BJ (cell line): ENCODE results near the gene COBLL1. TPM values are rescaled to one million over a fixed set of nuclear protein-coding genes. Genes with fewer than 3 reads are reported as not detected.
"Not testable (repeated sequence)": the region's sequence is repeated elsewhere in the genome, so short reads cannot be mapped to it uniquely, and the experiment has no call there.

Source experiments
- CTCF ChIA-PET: fragments of 350-600 bp; formaldehyde crosslinking; extraction: SDS; loops from one replicate; lab custom pipeline; 2021; ENCODE audit warnings: antibody characterized with exemption, inconsistent platforms; lab: Yijun Ruan, JAX
- POLR2A ChIA-PET: fragments of 300-600 bp; sonication (Branson Sonifier 250); formaldehyde crosslinking; extraction: SDS; loops from one replicate; lab custom pipeline; 2021; ENCODE audit warnings: antibody characterized with exemption; lab: Charles Lee
- DNase-seq: peaks from one replicate; pipeline ENCODE4 v3.0.0-alpha.2; 2011; ENCODE audit warnings: low read depth
- H3K27me3 ChIP-seq: 2 replicates; pipeline ENCODE4 v1.6.0; 2011; ENCODE audit warnings: low read length; ENCODE audit not compliant: control insufficient read depth, insufficient read depth
- H3K36me3 ChIP-seq: 2 replicates; pipeline ENCODE4 v1.5.1; 2011; ENCODE audit warnings: low read length; ENCODE audit not compliant: control insufficient read depth, insufficient read depth
- H3K4me3 ChIP-seq: 2 replicates; pipeline ENCODE4 v1.5.1; 2011; ENCODE audit warnings: low read depth, mild to moderate bottlenecking, control low read depth, low read length
- CTCF ChIP-seq: IDR thresholded peaks from 2 replicates; pipeline ENCODE4 v1.5.1; 2011; ENCODE audit warnings: low read depth, mild to moderate bottlenecking, control low read depth, inconsistent platforms, low read length, moderate library complexity; ENCODE audit not compliant: insufficient read depth
- polyA plus RNA-seq: library from polyadenylated mRNA; depleted of rRNA; stranded (reverse); fragments of >200 nt; gene quantifications from 2 replicates; pipeline ENCODE4 v1.2.3, GENCODE V29; 2011

Gene COBLL1
- polyA plus RNA-seq, 1 experiment: 34.2 TPM

GRCh38 chr2:164868563-164869419 lies 27.2 kb upstream of the COBLL1 start:
- ChIA-PET POLR2A (interaction anchor here (0.6 kb wide), 1 partner anchor 27 kb away, joined by 3 read pairs; no protein-coding TSS in a partner anchor), CTCF (interaction anchor here (1.4 to 1.5 kb wide), 2 partner anchors 9 to 13 kb away, joined by 3 to 5 read pairs; no protein-coding TSS in a partner anchor)
- no peaks in the 10 kb centered on the region for H3K36me3 ChIP-seq
- H3K4me3 ChIP-seq: no peak overlapping the region
- DNase-seq: no peak
- no peak for TF ChIP-seq CTCF
- H3K27me3 ChIP-seq: no peaks in the 10 kb centered on the region

GRCh38 chr2:164867779-164868397 lies 26.3 kb upstream of the COBLL1 start:
- Histone ChIP-seq H3K27me3 (no peaks in the 10 kb centered on the region), H3K4me3 (no peak overlapping the region), H3K36me3 (no peaks in the 10 kb centered on the region)
- TF ChIP-seq CTCF: no peak
- ChIA-PET POLR2A (no interaction called here), CTCF (interaction anchor here (1.4 to 1.5 kb wide), 2 partner anchors 8 to 14 kb away, joined by 3 to 5 read pairs; no protein-coding TSS in a partner anchor)
- DNase-seq: no peak

- H3K4me3 ChIP-seq, H3K36me3 ChIP-seq, DNase-seq, H3K27me3 ChIP-seq: not testable (repeated sequence)
- CTCF ChIA-PET: interaction anchor here (1.0 kb wide), 1 partner anchor 25 kb away, joined by 3 read pairs; the partner anchor contains the start of gene COBLL1
- POLR2A ChIA-PET: interaction anchor here (0.6 kb wide), 1 partner anchor 89 kb away, joined by 10 read pairs; the partner anchor contains the start of gene SLC38A11
These were observed 24.8 kb upstream of the COBLL1 start for GRCh38 chr2:164866381-164866780.

- TF ChIP-seq CTCF: no peak
- ChIA-PET CTCF (interaction anchor here (1.0 to 2.1 kb wide), 4 partner anchors 9 to 19 kb away, joined by 4 to 9 read pairs (median 6); partner anchors contain the start of gene COBLL1), POLR2A (no interaction called here)
- no peak for DNase-seq
- H3K36me3 ChIP-seq: no peaks in the 10 kb centered on the region
- no peak overlapping the region for H3K4me3 ChIP-seq
- H3K27me3 ChIP-seq: no peaks in the 10 kb centered on the region
These were observed 19.0 kb upstream of the COBLL1 start for GRCh38 chr2:164860694-164861042.

- not testable (repeated sequence) for DNase-seq, H3K36me3 ChIP-seq
These were observed 18.5 kb upstream of the COBLL1 start for GRCh38 chr2:164859906-164860693.

More at GRCh38 chr2:164859906-164860693, 18.5 kb upstream of the COBLL1 start:
- H3K4me3 ChIP-seq, POLR2A ChIA-PET, H3K27me3 ChIP-seq: not testable (repeated sequence)
- CTCF ChIA-PET: interaction anchor here (1.2 to 2.1 kb wide), 5 partner anchors 8 to 18 kb away, joined by 3 to 7 read pairs (median 5); partner anchors contain the start of gene COBLL1
